Measurements from ENCODE around the gene DUSP8. TPM values are rescaled to one million over a fixed set of nuclear protein-coding genes. Genes with fewer than 3 reads are reported as not detected.

The DUSP8 gene
- total RNA-seq, 1 donor from 2014 or later: 14.8 TPM

GRCh38 chr11:1554981-1555712, 16.9 kb downstream of the DUSP8 start:
- DNase-seq (ENCODE audit: low spot score): no peak

GRCh38 chr11:1553808-1554594, 18.1 kb downstream of the DUSP8 start:
- no peak for DNase-seq (ENCODE audit: low spot score)

GRCh38 chr11:1549338-1550330, 22.4 kb downstream of the DUSP8 start:
- no peak for DNase-seq (ENCODE audit: low spot score)

- DNase-seq (ENCODE audit: low spot score): no peak
These were observed 23.6 kb downstream of the DUSP8 start for GRCh38 chr11:1548221-1549070.

- no peak for DNase-seq (ENCODE audit: low spot score)
These were observed 24.5 kb downstream of the DUSP8 start for GRCh38 chr11:1547467-1548098.

GRCh38 chr11:1546536-1547466, 25.3 kb downstream of the DUSP8 start:
- no peak for DNase-seq (ENCODE audit: low spot score)

GRCh38 chr11:1546077-1546535, 26.0 kb downstream of the DUSP8 start:
- DNase-seq (ENCODE audit: low spot score): no peak

GRCh38 chr11:1545432-1545831, 26.6 kb downstream of the DUSP8 start:
- no peak for DNase-seq (ENCODE audit: low spot score)

- DNase-seq (ENCODE audit: low spot score): no peak
These were observed 27.5 kb downstream of the DUSP8 start for GRCh38 chr11:1544536-1544935.

- no peak for DNase-seq (ENCODE audit: low spot score)
These were observed 28.3 kb downstream of the DUSP8 start for GRCh38 chr11:1543606-1544263.

- no peak for DNase-seq (ENCODE audit: low spot score)
These were observed 29.8 kb downstream of the DUSP8 start for GRCh38 chr11:1542267-1542666.

GRCh38 chr11:1541474-1542204, 30.4 kb downstream of the DUSP8 start:
- DNase-seq (ENCODE audit: low spot score): no peak

GRCh38 chr11:1540074-1540473, 32.0 kb downstream of the DUSP8 start:
- DNase-seq (ENCODE audit: low spot score): no peak

- DNase-seq (ENCODE audit: low spot score): no peak
These were observed 33.9 kb downstream of the DUSP8 start for GRCh38 chr11:1538153-1538552.

- no peak for DNase-seq (ENCODE audit: low spot score)
These were observed 35.8 kb downstream of the DUSP8 start for GRCh38 chr11:1536065-1536843.

- no peak for DNase-seq (ENCODE audit: low spot score)
These were observed 37.4 kb downstream of the DUSP8 start for GRCh38 chr11:1534682-1535081.

GRCh38 chr11:1534171-1534570, 37.9 kb downstream of the DUSP8 start:
- DNase-seq (ENCODE audit: low spot score): no peak
